Transverse colon (tissue), 4 donors: ENCODE results near the gene LYRM9.

Experiments used
- EP300 ChIP-seq: sonication (generic); formaldehyde crosslinking; IDR thresholded peaks from one replicate; pipeline ENCODE4 v1.6.1; 2017; ENCODE audit warnings: antibody characterized with exemption, low read depth
- POLR2A ChIP-seq: fragments of 450-650 bp; IDR thresholded peaks from one replicate; pipeline ENCODE4 v1.6.1; 2016; ENCODE audit warnings: antibody characterized with exemption, mild to moderate bottlenecking, moderate library complexity
- POLR2AphosphoS5 ChIP-seq, 3 donors: sonication (generic); formaldehyde crosslinking; IDR thresholded peaks; one replicate each; pipeline ENCODE4 v1.6.1; 2016; ENCODE audit warnings: antibody characterized with exemption in 3 of 3
- TF ChIP-seq, protein P1 (sequence below), 5 experiments: fragments of 200-600 bp in 3 of 5; fragments of 450-650 bp in 2 of 5; sonication (generic) in 3 of 5; IDR thresholded peaks; 1 replicate in 2 of 5; 2 replicates in 3 of 5; pipeline ENCODE4 v1.5.1; 2016 to 2017; ENCODE audit warnings: antibody characterized with exemption in 5 of 5, inconsistent platforms in 3 of 5, mild to moderate bottlenecking in 2 of 5, moderate library complexity in 1 of 5

DNA sequence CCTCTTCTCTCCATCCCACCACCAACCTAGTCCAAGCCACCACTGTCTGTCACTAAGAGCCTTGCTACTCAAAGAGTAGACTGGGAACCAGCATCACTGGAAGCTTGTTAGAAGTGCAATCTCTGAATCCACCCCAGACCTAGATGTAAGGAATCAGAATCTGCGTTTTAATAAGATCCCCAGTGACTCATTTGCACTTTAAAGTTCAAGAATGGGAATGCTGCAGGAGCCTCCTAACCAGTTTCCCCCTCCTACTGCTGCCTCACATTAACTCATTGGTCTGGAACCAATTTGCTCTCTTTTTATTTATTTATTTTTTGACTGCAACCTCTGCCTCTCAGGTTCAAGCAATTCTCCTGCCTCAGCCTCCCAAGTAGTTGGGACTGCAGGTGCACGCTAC, 19.8 kb upstream of the LYRM9 start:
- TF ChIP-seq, protein P1, sequence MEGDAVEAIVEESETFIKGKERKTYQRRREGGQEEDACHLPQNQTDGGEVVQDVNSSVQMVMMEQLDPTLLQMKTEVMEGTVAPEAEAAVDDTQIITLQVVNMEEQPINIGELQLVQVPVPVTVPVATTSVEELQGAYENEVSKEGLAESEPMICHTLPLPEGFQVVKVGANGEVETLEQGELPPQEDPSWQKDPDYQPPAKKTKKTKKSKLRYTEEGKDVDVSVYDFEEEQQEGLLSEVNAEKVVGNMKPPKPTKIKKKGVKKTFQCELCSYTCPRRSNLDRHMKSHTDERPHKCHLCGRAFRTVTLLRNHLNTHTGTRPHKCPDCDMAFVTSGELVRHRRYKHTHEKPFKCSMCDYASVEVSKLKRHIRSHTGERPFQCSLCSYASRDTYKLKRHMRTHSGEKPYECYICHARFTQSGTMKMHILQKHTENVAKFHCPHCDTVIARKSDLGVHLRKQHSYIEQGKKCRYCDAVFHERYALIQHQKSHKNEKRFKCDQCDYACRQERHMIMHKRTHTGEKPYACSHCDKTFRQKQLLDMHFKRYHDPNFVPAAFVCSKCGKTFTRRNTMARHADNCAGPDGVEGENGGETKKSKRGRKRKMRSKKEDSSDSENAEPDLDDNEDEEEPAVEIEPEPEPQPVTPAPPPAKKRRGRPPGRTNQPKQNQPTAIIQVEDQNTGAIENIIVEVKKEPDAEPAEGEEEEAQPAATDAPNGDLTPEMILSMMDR (IDR thresholded peaks at IDR 0.05): no peak
- TF ChIP-seq POLR2AphosphoS5 (IDR thresholded peaks at IDR 0.05) (no peak), POLR2A (no peak), EP300 (no peak)
